ENCODE results near the gene MATK.

Gene MATK

DNA sequence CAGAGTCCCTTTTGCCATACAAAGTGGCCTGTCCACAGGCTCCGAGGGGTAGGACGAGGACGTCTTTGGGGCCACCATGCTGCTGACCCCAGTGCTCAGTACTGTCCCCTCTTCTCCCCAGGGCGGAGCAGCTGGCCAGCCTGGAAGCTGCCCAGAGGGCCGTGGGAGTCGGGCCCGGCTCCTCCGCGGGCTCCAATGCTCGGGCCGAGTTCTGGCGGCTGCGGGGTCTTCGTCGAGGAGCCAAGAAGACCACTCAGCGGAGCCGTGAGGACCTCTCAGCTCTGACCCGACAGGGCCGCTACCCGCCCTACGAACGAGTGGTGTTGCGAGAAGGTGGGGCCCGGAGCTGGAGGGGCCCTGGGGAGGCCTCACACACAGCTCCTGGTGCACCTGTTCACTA, 45.8 kb downstream of the MATK start:
- TF ChIP-seq, protein P1, sequence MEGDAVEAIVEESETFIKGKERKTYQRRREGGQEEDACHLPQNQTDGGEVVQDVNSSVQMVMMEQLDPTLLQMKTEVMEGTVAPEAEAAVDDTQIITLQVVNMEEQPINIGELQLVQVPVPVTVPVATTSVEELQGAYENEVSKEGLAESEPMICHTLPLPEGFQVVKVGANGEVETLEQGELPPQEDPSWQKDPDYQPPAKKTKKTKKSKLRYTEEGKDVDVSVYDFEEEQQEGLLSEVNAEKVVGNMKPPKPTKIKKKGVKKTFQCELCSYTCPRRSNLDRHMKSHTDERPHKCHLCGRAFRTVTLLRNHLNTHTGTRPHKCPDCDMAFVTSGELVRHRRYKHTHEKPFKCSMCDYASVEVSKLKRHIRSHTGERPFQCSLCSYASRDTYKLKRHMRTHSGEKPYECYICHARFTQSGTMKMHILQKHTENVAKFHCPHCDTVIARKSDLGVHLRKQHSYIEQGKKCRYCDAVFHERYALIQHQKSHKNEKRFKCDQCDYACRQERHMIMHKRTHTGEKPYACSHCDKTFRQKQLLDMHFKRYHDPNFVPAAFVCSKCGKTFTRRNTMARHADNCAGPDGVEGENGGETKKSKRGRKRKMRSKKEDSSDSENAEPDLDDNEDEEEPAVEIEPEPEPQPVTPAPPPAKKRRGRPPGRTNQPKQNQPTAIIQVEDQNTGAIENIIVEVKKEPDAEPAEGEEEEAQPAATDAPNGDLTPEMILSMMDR (IDR thresholded peaks at IDR 0.05) = no peak
- Histone ChIP-seq H3K27ac (no peak overlapping the region), H3K4me3 (no peak overlapping the region)
- no peak for DNase-seq (ENCODE audit: low spot score)

DNA sequence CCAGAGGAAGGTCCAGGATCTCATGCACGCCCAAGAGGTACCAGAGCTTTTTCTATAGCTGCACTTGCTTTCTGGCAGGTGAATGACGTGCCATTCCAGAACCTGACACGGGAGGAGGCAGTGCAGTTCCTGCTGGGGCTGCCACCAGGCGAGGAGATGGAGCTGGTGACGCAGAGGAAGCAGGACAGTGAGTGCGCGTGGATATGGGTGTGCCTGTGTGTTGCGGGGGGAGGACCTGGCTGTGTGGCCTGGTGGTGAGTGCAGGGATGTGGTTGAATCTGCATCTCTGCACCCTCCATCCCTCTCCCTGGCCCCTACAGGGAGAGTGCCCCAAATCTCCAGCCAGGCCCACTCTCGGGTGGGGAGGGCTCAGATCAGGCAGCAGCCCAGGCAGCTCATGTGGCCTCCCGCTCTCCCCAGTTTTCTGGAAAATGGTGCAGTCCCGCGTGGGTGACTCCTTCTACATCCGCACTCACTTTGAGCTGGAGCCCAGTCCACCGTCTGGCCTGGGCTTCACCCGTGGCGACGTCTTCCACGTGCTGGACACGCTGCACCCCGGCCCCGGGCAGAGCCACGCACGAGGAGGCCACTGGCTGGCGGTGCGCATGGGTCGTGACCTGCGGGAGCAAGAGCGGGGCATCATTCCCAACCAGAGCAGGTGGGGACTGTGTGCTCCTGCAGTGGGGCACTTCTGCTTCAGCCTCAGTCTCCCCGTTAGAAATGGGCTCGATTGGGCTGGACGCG, 47.5 kb downstream of the MATK start:
- H3K4me3 ChIP-seq = no peak overlapping the region
- H3K27ac ChIP-seq = no peak overlapping the region
- TF ChIP-seq, protein P1 (IDR thresholded peaks at IDR 0.05) = no peak
- DNase-seq (ENCODE audit: low spot score) = no peak

DNA sequence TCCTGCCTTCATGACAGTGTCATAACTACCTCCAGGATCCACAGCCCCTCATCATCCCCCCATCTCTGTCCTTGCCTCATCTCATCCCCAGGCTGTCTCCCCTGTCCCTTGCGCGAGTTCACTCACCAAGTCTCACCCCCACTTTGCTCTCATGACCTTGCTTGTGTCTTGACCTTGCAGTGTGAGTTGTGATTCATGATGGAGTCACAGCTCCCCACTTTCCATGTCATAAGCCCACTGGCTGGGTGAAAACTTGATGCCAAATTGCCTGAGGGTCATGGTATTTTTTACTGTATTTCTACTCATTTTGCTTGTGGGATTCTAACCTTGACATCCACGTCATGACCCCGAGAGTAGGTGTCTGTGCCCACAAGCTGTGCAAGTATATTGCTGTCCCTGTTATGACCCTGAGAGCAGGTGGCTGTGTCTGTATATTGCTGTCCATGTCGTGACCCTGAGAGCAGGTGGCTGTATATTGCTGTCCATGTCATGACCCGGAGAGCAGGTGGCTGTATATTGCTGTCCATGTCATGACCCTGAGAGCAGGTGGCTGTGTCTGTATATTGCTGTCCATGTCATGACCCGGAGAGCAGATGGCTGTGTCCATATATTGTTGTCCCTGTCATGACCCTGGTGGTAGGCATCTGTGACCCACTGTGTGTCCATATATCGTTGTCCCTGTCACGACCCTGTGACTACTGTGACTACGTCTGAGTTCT, 48.5 kb downstream of the MATK start:
- H3K27ac ChIP-seq = no peak overlapping the region
- TF ChIP-seq, protein P1 (IDR thresholded peaks at IDR 0.05) = no peak
- no peak for DNase-seq (ENCODE audit: low spot score)
- no peak overlapping the region for H3K4me3 ChIP-seq

DNA sequence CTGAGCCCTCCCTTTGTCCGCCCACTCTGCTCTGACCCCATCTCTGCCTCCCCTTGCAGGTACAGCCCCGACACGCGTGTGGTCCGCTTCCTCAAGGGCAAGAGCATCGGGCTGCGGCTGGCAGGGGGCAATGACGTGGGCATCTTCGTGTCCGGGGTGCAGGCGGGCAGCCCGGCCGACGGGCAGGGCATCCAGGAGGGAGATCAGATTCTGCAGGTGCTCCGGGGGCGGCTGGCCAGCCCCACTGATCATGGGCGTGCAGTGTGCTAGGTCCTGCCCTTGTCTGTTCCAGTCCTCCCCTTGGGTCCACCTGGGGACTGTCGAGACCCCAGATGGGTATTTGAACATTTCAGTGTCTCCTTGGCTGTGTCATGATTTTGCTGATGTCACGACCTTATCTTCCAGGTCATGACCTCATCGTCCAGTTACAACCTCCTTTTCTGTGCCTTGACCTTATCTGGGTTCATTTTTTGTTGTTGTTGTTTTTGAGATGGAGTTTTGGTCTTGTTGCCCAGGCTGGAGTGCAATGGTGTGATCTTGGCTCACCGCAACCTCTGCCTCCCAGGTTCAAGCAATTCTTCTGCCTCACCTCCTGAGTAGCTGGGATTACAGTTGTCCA, 50.0 kb downstream of the MATK start:
- Histone ChIP-seq H3K4me3 (no peak overlapping the region), H3K27ac (no peak overlapping the region)
- no peak for DNase-seq (ENCODE audit: low spot score)
- TF ChIP-seq, protein P1 (IDR thresholded peaks at IDR 0.05) = no peak

DNA sequence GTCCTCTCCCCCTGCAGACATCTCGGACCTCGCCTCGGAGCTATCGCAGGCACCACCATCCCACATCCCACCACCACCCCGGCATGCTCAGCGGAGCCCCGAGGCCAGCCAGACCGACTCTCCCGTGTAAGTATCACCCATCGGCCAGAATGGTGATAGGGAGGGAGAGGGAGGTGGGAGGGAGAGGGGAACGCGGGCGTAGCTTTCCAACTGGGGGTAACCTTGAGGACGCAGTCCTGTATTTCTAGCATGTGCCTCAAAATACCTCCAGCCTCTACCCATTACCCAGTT, 51.9 kb downstream of the MATK start:
- TF ChIP-seq, protein P1 (IDR thresholded peaks at IDR 0.05) = no peak
- H3K27ac ChIP-seq = no peak overlapping the region
- no peak for DNase-seq (ENCODE audit: low spot score)
- H3K4me3 ChIP-seq = no peak overlapping the region

DNA sequence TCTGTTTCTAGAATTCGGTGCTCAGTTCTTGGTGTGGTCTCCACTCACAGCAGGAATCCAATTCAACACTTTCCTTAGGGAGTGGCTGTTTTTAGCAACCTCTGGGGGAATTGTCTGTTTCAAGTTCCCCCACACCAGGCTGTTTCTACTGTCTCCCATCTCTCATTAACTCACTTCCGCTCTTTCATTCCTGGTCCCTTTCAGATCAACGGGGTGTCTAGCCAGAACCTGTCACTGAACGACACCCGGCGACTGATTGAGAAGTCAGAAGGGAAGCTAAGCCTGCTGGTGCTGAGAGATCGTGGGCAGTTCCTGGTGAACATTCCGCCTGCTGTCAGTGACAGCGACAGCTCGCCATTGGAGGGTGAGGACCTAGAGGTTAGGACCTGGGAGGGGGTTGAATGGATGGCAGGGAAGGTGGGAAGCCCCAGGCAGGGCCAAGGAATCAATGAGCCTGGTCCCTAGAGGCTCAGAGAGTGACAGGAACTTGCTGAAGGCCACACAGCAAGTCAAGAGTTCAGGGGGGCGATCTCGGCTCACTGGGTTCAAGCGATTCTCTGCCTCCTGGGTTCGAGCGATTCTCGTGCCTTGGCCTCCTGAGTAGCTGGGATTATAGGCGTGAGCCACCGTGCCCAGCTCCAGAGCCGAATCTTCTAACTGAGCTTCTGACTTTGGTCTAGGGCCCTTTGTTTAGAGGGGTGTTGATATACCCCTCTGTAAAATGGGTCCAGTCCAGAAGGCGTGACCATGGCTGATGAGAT, 52.5 kb downstream of the MATK start:
- TF ChIP-seq, protein P1 (IDR thresholded peaks at IDR 0.05) = no peak
- DNase-seq (ENCODE audit: low spot score) = no peak
- H3K27ac ChIP-seq = no peak overlapping the region
- no peak overlapping the region for H3K4me3 ChIP-seq
